ACC112 (cell line): Measurements from ENCODE around the gene VEZF1.

Experiments
- H2AFZ ChIP-seq: fragments of 200-600 bp; sonication (generic); one replicate; pipeline ENCODE4 v1.6.0; 2017; ENCODE audit warnings: antibody characterized with exemption, low read length; ENCODE audit not compliant: unreplicated experiment
- H3K27ac ChIP-seq: fragments of 200-600 bp; sonication (generic); 2 replicates; pipeline ENCODE4 v1.5.1; 2014; ENCODE audit warnings: low read depth, mild to moderate bottlenecking, antibody characterized with exemption, low read length, moderate library complexity
- H3K27me3 ChIP-seq: fragments of 200-600 bp; sonication (generic); 2 replicates; pipeline ENCODE4 v1.6.1; 2014; ENCODE audit warnings: mild to moderate bottlenecking, antibody characterized with exemption, low read length, moderate library complexity, mixed read lengths; ENCODE audit not compliant: insufficient read depth
- H3K36me3 ChIP-seq: fragments of 200-600 bp; sonication (generic); 2 replicates; pipeline ENCODE4 v1.6.1; 2016; ENCODE audit warnings: mild to moderate bottlenecking, antibody characterized with exemption, low read length, moderate library complexity, mixed read lengths; ENCODE audit not compliant: insufficient read depth
- H3K4me1 ChIP-seq: fragments of 200-600 bp; sonication (generic); one replicate; pipeline ENCODE4 v1.6.1; 2016; ENCODE audit warnings: low read length, mixed read lengths; ENCODE audit not compliant: insufficient read depth, unreplicated experiment, control insufficient read depth
- H3K4me3 ChIP-seq: fragments of 200-600 bp; sonication (generic); 2 replicates; pipeline ENCODE4 v1.5.1; 2014; ENCODE audit warnings: mild to moderate bottlenecking, low read depth, low read length
- H3K79me2 ChIP-seq: fragments of 200-600 bp; sonication (generic); one replicate; pipeline ENCODE4 v1.6.0; 2016; ENCODE audit warnings: low read length; ENCODE audit not compliant: control insufficient read depth, unreplicated experiment, insufficient read depth

The VEZF1 gene

GRCh38 chr17:57924677-57925076, 63.4 kb downstream of the VEZF1 start:
- H3K79me2 ChIP-seq = peaks cover 51% of the 10 kb centered on the region
- H3K4me3 ChIP-seq = no peak overlapping the region
- H3K27ac ChIP-seq = no peak overlapping the region
- peaks cover 15% of the 10 kb centered on the region for H3K4me1 ChIP-seq
- no peaks in the 10 kb centered on the region for H3K27me3 ChIP-seq
- H3K36me3 ChIP-seq = peaks cover 3% of the 10 kb centered on the region; the same call in 1 of the 2 replicates
- no peak overlapping the region for H2AFZ ChIP-seq
